Stimulated activated CD8-positive, alpha-beta memory T cell treated with anti-CD3 and anti-CD28 coated beads, Interleukin-4, amount 100 ng/mL, for 4 hours (primary cell): ENCODE measurements around the gene PKIG.

Experiments
- DNase-seq, 2 donors: peaks; one replicate each; pipeline ENCODE4 v3.0.0-alpha.2; 2020; ENCODE audit warnings: low read depth in 2 of 2, low spot score in 1 of 2

PKIG gene

DNA sequence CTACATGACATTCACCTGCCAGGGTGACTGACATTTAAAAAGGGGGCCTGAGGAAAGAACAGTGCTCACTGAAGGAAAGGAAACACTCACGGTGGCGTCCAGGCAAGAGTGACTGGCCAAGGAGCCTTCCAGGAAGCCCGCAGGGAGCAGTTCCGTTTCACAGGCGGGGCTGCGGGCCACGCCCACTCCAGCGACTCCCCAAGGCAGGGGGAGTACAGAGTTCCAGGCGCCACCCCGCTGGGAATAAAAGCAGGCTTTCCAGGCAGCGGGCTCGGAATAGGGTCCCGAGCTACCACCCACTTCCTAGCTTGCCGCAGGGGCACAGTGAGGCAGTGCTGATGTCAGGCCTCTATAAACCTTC, 34.2 kb downstream of the PKIG start:
- no peak for DNase-seq

GRCh38 chr20:44618318-44618731, 35.9 kb downstream of the PKIG start:
- DNase-seq, result no peak

GRCh38 chr20:44619294-44619693, 36.9 kb downstream of the PKIG start:
- DNase-seq, result no peak

DNA sequence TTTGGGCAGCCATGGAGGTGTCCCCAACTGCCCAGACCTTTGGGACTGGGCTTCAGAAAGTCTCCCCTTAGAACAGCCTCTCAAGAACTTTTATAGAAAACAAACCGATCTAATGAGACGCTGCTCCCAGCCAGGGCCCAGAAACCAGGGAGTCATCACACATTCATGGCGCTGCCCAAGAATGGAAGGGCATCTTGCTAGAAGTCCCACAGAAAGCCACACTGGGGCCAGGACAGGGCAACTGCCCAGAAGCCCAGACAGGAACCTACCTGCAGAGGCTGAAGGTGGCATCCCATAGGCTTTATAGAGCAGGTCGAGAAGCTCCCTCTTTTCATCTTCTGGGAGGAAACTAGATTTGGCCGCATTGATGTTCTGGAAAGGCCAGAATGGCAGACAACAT, 37.7 kb downstream of the PKIG start:
- DNase-seq, result no peak

GRCh38 chr20:44621325-44621724, 38.9 kb downstream of the PKIG start:
- DNase-seq, result no peak

GRCh38 chr20:44621939-44622338, 39.6 kb downstream of the PKIG start:
- DNase-seq, result no peak

- no peak for DNase-seq
Observed at GRCh38 chr20:44622501-44623270, 40.3 kb downstream of the PKIG start.

GRCh38 chr20:44624152-44624551, 41.8 kb downstream of the PKIG start:
- no peak for DNase-seq

GRCh38 chr20:44624743-44625271, 42.4 kb downstream of the PKIG start:
- no peak for DNase-seq

GRCh38 chr20:44625361-44625760, 43.0 kb downstream of the PKIG start:
- no peak for DNase-seq

DNA sequence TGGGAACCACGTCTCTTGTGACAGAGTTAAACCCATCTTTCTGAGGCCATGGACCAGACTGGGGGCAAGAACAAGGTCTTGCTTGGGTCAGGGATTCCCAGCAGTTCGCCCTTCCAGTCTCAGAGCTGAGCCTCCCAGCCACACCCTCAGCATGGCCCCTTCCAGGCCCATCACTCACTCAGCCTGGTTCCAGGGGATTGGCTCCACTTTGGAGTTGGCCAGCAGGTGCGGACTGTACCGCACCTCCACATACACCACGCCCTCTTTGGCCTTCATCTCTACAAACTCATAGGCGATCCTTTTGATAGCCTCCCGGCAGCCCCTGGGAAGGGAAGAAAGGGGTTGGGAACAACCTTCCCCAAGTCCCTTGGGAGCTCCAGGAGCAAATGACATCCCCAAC, 43.9 kb downstream of the PKIG start:
- DNase-seq, result no peak

GRCh38 chr20:44627364-44628010, 45.1 kb downstream of the PKIG start:
- DNase-seq, result no peak

- no peak for DNase-seq
Observed at GRCh38 chr20:44629017-44629385, 46.6 kb downstream of the PKIG start.

- DNase-seq, result no peak
Observed at GRCh38 chr20:44629542-44629941, 47.2 kb downstream of the PKIG start.

DNA sequence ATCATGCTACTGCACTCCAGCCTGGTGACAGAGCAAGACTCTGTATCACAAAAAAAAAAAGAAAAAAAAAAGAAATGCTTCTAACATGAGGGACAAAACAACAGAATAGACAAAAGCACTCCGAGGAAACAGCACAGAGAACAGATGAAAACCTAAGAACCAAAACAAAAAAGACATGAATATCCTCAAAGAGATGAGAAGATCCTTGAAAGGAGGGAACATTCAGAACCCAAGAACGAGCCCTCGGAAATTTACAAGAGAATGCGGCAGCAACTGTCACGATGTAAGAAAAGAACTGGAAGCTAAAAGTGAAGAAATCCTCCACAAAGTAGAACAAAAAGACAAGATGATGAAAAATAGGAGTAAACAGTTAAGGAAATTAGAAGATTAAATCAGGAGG, 47.9 kb downstream of the PKIG start:
- DNase-seq, result no peak

DNA sequence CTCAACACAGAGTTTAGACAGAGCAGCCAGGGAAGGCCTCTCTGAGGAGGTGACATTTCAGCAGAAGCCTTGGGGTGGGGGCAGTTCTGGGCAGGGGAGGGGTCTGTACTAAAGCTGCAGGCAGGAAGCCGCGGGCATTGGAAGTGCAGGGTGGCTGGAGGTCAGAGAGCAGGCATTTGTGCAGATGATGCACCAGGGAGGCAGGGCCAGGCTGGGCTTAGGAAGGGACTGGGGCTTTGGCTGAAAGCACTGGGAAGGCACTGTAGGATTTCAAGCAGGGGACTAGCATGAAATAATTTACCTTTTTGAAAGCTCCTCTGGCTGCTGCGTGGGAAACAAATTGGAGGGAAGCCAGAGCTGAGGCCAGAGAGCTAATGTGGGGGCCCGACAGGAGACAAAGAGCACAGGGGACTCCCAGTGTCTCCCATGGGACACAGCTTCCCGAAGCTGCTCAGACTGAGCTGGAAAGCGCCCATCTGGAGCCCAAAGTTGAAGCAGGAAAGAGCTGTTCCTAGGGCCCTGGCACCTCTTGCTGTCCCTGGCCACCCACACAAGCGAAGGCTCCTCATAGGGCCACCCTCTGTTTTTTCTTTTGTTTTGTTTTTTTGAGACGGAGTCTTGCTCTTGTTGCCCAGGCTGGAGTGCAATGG, 49.8 kb downstream of the PKIG start:
- DNase-seq, result no peak

DNA sequence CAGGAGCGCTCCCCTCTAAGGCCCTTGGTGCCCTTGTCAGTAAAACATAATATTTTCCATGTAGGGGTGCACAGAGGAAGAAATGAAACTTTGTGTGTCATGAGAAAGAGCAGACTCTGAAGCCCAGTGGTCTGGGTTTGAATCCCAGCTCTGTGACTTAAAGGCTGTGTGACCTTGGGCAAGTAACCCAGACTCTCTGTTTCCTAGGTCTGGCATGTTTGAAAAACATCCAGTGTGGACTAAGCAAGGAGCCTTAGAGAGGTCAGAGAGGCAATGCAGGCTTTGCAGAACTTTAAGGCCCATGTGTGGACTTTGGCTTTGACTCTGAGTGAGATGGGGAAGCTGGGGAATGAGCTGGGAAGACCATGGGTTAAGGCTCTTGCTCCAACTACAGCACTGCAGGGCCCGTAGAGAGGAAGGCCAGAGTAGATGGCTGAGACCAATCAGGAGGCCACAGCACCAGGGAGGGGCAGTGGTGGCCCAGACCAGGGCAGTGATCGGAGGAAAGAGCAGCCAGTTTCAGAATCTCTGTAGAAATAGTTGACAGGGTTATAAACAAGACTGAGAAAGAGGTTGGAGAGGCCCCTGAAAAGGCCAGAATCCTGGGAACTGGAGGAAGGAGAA, 50.9 kb downstream of the PKIG start:
- DNase-seq, result no peak

GRCh38 chr20:44633872-44634600, 51.7 kb downstream of the PKIG start:
- DNase-seq, result no peak

GRCh38 chr20:44635877-44636276, 53.5 kb downstream of the PKIG start:
- DNase-seq, result no peak

DNA sequence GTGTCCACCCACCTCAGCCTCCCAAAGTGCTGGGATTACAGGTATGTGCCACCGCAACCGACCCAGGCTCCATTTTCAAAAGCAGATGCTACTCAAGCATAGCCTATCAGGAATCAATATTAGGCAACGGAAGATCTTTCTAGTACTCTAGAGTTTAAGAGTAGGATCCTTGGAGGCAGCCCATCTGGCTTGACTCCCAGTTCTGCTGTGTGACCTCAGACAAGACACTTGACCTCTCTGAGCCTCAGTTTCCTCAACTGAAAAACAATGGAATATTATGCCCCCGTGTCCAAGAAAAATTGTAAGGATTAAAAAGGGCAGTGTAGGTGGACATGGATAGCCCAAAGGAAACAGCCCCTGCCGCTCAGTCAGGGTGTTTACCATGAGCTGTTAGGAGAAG, 54.7 kb downstream of the PKIG start:
- no peak for DNase-seq
